Measurements from ENCODE around the gene PURB. TPM values are rescaled to one million over a fixed set of nuclear protein-coding genes. Genes with fewer than 3 reads are reported as not detected.

PURB gene
- polyA plus RNA-seq, 1 donor from 2014 or later: 14.7 TPM

DNA sequence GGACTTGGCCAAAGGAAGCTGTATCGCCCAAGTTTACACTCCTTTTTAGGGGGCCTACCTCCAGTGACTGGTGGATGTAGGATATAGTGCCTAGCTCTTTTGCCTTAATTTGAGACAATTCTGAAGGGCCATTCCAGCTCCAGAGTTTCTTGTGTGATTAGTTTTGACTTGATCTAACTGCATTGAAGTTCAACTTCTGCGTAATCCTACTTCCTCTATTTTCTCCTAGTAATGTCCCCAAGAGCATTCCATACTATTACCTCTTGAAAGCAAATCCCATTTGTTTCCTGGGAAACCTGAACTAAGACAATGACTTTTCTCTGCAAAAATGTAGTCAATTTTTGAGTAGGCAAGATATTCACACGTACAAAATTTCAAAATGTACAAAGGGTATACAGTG lies 32.7 kb downstream of the PURB start:
- H3K9ac ChIP-seq (ENCODE audit: low read length): no peak overlapping the region
- H3K27me3 ChIP-seq (ENCODE audit: insufficient read depth, low read depth, low read length): no peaks in the 10 kb centered on the region
- no peak overlapping the region for H3K4me2 ChIP-seq (ENCODE audit: low read length)
- H3F3A ChIP-seq (ENCODE audit: insufficient read depth, low read length, poor library complexity, severe bottlenecking): no peaks in the 10 kb centered on the region
- no peak overlapping the region for H2AFZ ChIP-seq (ENCODE audit: low read depth, low read length)
- H3K79me2 ChIP-seq (replicated peaks; ENCODE audit: insufficient read depth, low read length): no peaks in the 10 kb centered on the region
- no peaks in the 10 kb centered on the region for H3K9me2 ChIP-seq (ENCODE audit: insufficient read depth, low read length)
- no peak overlapping the region for H3K4me3 ChIP-seq (ENCODE audit: low read length)
- H3K27ac ChIP-seq (ENCODE audit: low read length): no peak overlapping the region
- H3K36me3 ChIP-seq (ENCODE audit: insufficient read depth, low read length): no peaks in the 10 kb centered on the region
- H3K9me3 ChIP-seq (ENCODE audit: low read length): no peaks in the 10 kb centered on the region
- H4K20me1 ChIP-seq (ENCODE audit: insufficient read depth): no peaks in the 10 kb centered on the region
- TF ChIP-seq POLR2AphosphoS5 (IDR thresholded peaks at IDR 0.05): no peak
- no peak for TF ChIP-seq TAF1 (IDR thresholded peaks at IDR 0.05; ENCODE audit: low read depth)
- no peak for TF ChIP-seq EP300 (conservative IDR thresholded peaks at IDR 0.05; ENCODE audit: poor library complexity, severe bottlenecking)
- TF ChIP-seq MXI1 (conservative IDR thresholded peaks at IDR 0.05; ENCODE audit: poor library complexity, severe bottlenecking): no peak
- no peak for TF ChIP-seq SMC3 (conservative IDR thresholded peaks at IDR 0.05; ENCODE audit: poor library complexity)
- TF ChIP-seq EZH2 (IDR thresholded peaks at IDR 0.05; ENCODE audit: borderline replicate concordance, insufficient read depth, low read length, poor library complexity, severe bottlenecking): no peak
- no peak for TF ChIP-seq RAD21 (conservative IDR thresholded peaks at IDR 0.05)
- no peak for TF ChIP-seq REST (IDR thresholded peaks at IDR 0.05; ENCODE audit: borderline replicate concordance)
- TF ChIP-seq CTCF (IDR thresholded peaks at IDR 0.05; ENCODE audit: poor library complexity, severe bottlenecking): no peak

- Histone ChIP-seq H3K27me3 (ENCODE audit: insufficient read depth, low read depth, low read length) (no peaks in the 10 kb centered on the region), H3F3A (ENCODE audit: insufficient read depth, low read length, poor library complexity, severe bottlenecking) (peaks cover 8% of the 10 kb centered on the region), H3K27ac (ENCODE audit: low read length) (no peak overlapping the region), H2AFZ (ENCODE audit: low read depth, low read length) (no peak overlapping the region), H3K9me2 (ENCODE audit: insufficient read depth, low read length) (no peaks in the 10 kb centered on the region), H4K20me1 (ENCODE audit: insufficient read depth) (no peaks in the 10 kb centered on the region), H3K36me3 (ENCODE audit: insufficient read depth, low read length) (no peaks in the 10 kb centered on the region), H3K4me2 (ENCODE audit: low read length) (no peak overlapping the region), H3K4me3 (ENCODE audit: low read length) (no peak overlapping the region), H3K79me2 (replicated peaks; ENCODE audit: insufficient read depth, low read length) (peaks cover 12% of the 10 kb centered on the region), H3K9ac (ENCODE audit: low read length) (no peak overlapping the region), H3K9me3 (ENCODE audit: low read length) (no peaks in the 10 kb centered on the region)
- no peak for TF ChIP-seq EZH2 (IDR thresholded peaks at IDR 0.05; ENCODE audit: borderline replicate concordance, insufficient read depth, low read length, poor library complexity, severe bottlenecking)
- TF ChIP-seq MXI1 (conservative IDR thresholded peaks at IDR 0.05; ENCODE audit: poor library complexity, severe bottlenecking): no peak
- no peak for TF ChIP-seq REST (IDR thresholded peaks at IDR 0.05; ENCODE audit: borderline replicate concordance)
- TF ChIP-seq RAD21 (conservative IDR thresholded peaks at IDR 0.05): no peak
- no peak for TF ChIP-seq CTCF (IDR thresholded peaks at IDR 0.05; ENCODE audit: poor library complexity, severe bottlenecking)
- no peak for TF ChIP-seq EP300 (conservative IDR thresholded peaks at IDR 0.05; ENCODE audit: poor library complexity, severe bottlenecking)
- TF ChIP-seq TAF1 (IDR thresholded peaks at IDR 0.05; ENCODE audit: low read depth): no peak
- TF ChIP-seq POLR2AphosphoS5 (IDR thresholded peaks at IDR 0.05): no peak
- no peak for TF ChIP-seq SMC3 (conservative IDR thresholded peaks at IDR 0.05; ENCODE audit: poor library complexity)
These were observed 35.3 kb downstream of the PURB start for GRCh38 chr7:44849885-44850544.

Data from neural cell (in vitro differentiated cells).